Esophagus muscularis mucosa (tissue), 4 donors: ENCODE measurements around the gene KLLN. TPM values are rescaled to one million over a fixed set of nuclear protein-coding genes. Genes with fewer than 3 reads are reported as not detected.
A peak's percentile ranks its signal among the peaks of the same experiment; 100 is the strongest.

ENCODE experiments used
- DNase-seq: peaks from one replicate; pipeline ENCODE4 v3.0.0-alpha.2; 2017; ENCODE audit errors: extremely low spot score
- H3K27ac ChIP-seq, 4 donors: fragments of 200-600 bp; sonication (generic); replicated peaks in 1 of 4; 1 replicate in 3 of 4; 2 replicates in 1 of 4; pipeline ENCODE4 v1.5.1; 2016 to 2019; ENCODE audit warnings: mild to moderate bottlenecking in 1 of 4
- H3K27me3 ChIP-seq, 4 donors: fragments of 200-600 bp; sonication (generic); one replicate each; pipeline versions ENCODE4 v1.5.1 to v1.6.0; 2016 to 2019
- H3K36me3 ChIP-seq, 4 donors: fragments of 200-600 bp; sonication (generic); one replicate each; pipeline ENCODE4 v1.5.1; 2016 to 2019
- H3K4me1 ChIP-seq, 4 donors: fragments of 200-600 bp; sonication (generic); one replicate each; pipeline ENCODE4 v1.5.1; 2016 to 2019
- H3K4me3 ChIP-seq, 4 donors: fragments of 200-600 bp; sonication (generic); 1 replicate in 2 of 4; 2 replicates in 2 of 4; pipeline ENCODE4 v1.5.1; 2016 to 2019; ENCODE audit warnings: mild to moderate bottlenecking in 4 of 4, moderate library complexity in 1 of 4
- H3K9me3 ChIP-seq, 4 donors: fragments of 200-600 bp; sonication (generic); 1 replicate in 3 of 4; 2 replicates in 1 of 4; pipeline ENCODE4 v1.5.1; 2016 to 2019
- EP300 ChIP-seq: sonication (generic); formaldehyde crosslinking; IDR thresholded peaks from one replicate; pipeline ENCODE4 v1.6.1; 2017; ENCODE audit warnings: antibody characterized with exemption
- POLR2A ChIP-seq: fragments of 450-650 bp; IDR thresholded peaks from one replicate; pipeline ENCODE4 v1.6.1; 2017; ENCODE audit warnings: antibody characterized with exemption, moderate library complexity, mild to moderate bottlenecking, low read depth
- POLR2AphosphoS5 ChIP-seq, 2 donors: sonication (generic); formaldehyde crosslinking; IDR thresholded peaks; one replicate each; pipeline ENCODE4 v1.6.1; 2017; ENCODE audit warnings: antibody characterized with exemption in 2 of 2
- WGBS: methylation state at CpG from one replicate; pipeline ENCODE4 v1.1.5; 2018; 5-methylcytosine and 5-hydroxymethylcytosine counted together
- intact Hi-C: fragments of 100-400 bp; cut with DNase I; formaldehyde crosslinking; loops from one replicate; pipeline ENCODE4 v1.15.1; 2023
- small RNA-seq, 3 donors: library from RNA; depleted of rRNA; stranded (forward); fragments of <200 nt; gene quantifications; one replicate each; pipeline ENCODE3, GENCODE V24; 2016
- total RNA-seq, 4 donors: library from RNA; depleted of rRNA; stranded (reverse); fragments of >200 nt; gene quantifications; one replicate each; pipeline versions ENCODE4 v1.1.0 to v1.2.1, GENCODE V29; 2016
- TF ChIP-seq, protein P1 (sequence below), 3 experiments: fragments of 200-600 bp in 2 of 3; fragments of 450-650 bp in 1 of 3; sonication (generic) in 2 of 3; IDR thresholded peaks; one replicate each; pipeline ENCODE4 v1.5.1; 2017 to 2019; ENCODE audit warnings: antibody characterized with exemption in 3 of 3, mild to moderate bottlenecking in 2 of 3, moderate library complexity in 1 of 3

The KLLN gene
- total RNA-seq, 4 donors from 2014 or later = 0.17 to 0.52 (median 0.39) TPM; not detected in 1

DNA sequence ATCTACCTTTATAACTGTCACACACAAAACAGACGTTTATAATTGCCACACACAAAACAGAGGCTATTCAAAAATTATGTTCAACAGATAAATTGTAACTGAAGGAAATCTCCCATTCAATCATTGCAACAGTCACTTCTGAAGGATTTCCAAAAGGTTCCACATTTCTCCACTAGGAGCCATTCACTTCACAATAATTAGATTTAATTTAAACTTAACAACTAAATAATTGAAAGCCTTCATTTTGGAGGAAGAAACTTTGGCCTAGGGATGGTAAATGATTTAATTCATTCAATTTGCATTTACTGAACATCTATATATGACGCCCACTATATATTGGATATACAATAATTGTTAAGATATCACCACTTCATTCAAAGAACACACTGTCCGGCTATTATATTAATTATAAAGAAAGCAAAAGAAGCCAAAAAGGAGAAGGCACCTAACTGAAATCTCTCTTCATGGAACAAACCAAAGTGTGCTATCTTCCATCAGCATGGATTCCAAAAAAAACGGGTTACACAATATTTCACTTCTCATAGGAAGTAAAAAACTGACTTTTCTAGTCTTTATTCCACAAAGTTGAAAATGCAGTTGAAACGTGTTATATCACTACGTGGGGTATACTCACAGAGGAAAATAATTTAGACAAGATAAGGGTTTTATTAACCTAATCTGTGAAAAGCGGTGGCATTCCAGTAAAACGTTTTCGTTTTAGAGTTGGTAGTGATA, 47.0 kb downstream of the KLLN start:
- 77% methylated on average over 9 of the region's 9 CpGs for WGBS
- no peak for TF ChIP-seq POLR2AphosphoS5 (IDR thresholded peaks at IDR 0.05)
- TF ChIP-seq, protein P1, sequence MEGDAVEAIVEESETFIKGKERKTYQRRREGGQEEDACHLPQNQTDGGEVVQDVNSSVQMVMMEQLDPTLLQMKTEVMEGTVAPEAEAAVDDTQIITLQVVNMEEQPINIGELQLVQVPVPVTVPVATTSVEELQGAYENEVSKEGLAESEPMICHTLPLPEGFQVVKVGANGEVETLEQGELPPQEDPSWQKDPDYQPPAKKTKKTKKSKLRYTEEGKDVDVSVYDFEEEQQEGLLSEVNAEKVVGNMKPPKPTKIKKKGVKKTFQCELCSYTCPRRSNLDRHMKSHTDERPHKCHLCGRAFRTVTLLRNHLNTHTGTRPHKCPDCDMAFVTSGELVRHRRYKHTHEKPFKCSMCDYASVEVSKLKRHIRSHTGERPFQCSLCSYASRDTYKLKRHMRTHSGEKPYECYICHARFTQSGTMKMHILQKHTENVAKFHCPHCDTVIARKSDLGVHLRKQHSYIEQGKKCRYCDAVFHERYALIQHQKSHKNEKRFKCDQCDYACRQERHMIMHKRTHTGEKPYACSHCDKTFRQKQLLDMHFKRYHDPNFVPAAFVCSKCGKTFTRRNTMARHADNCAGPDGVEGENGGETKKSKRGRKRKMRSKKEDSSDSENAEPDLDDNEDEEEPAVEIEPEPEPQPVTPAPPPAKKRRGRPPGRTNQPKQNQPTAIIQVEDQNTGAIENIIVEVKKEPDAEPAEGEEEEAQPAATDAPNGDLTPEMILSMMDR (IDR thresholded peaks at IDR 0.05) = no peak
- no peak for TF ChIP-seq EP300
- TF ChIP-seq POLR2A = no peak
- Histone ChIP-seq H3K27ac (no peak overlapping the region), H3K36me3 (peaks cover 0 to 14% (median 3%) of the 10 kb centered on the region in 4 donors), H3K27me3 (no peaks in the 10 kb centered on the region), H3K4me1 (peaks cover 16 to 35% (median 33%) of the 10 kb centered on the region in 4 donors), H3K9me3 (no peaks in the 10 kb centered on the region), H3K4me3 (peak overlapping the region in 2 of 4 donors; percentile 67 to 69)
- intact Hi-C loops = loop anchor here (5.0 kb wide), 1 partner anchor 46 kb away; the partner anchor contains the start of genes KLLN and PTEN
- no peak for DNase-seq

Small RNA genes lying within 50 kb of the gene (small RNA-seq; reads per million reads assigned to genes)
- 0 reads per million in 3 donors for gene RN7SL78P

Other genes with a start within 250 kb of the KLLN start
- gene PAPSS2, start 203.7 kb downstream of the KLLN start, total RNA-seq = 10 to 100 TPM in 3 of 4 donors, 1 to 10 TPM in 1; 9.6 to 16.7 (median 14.9) TPM
- gene ATAD1, start 45.3 kb downstream of the KLLN start, total RNA-seq = 10 to 100 TPM; 29.1 to 41.3 (median 36.1) TPM
- 100 to 1,000 TPM in 1 of 4 donors, 10 to 100 TPM in 3; 83.2 to 117 (median 94.3) TPM for gene PTEN, start 92 bp upstream of the KLLN start, total RNA-seq